PC-3 (cell line): Measurements from ENCODE around the gene APOL6.

Source experiments
- CTCF ChIP-seq: fragments of 300-600 bp; sonication (generic); conservative IDR thresholded peaks from 2 replicates; pipeline ENCODE4 v1.5.1; 2017; ENCODE audit warnings: antibody characterized with exemption, low read depth, mild to moderate bottlenecking, low read length
- EZH2 ChIP-seq: fragments of 300-600 bp; sonication (generic); IDR thresholded peaks from one replicate; pipeline ENCODE4 v1.6.1; 2017; ENCODE audit warnings: antibody characterized with exemption, mild to moderate bottlenecking, low read length; ENCODE audit not compliant: unreplicated experiment

DNA sequence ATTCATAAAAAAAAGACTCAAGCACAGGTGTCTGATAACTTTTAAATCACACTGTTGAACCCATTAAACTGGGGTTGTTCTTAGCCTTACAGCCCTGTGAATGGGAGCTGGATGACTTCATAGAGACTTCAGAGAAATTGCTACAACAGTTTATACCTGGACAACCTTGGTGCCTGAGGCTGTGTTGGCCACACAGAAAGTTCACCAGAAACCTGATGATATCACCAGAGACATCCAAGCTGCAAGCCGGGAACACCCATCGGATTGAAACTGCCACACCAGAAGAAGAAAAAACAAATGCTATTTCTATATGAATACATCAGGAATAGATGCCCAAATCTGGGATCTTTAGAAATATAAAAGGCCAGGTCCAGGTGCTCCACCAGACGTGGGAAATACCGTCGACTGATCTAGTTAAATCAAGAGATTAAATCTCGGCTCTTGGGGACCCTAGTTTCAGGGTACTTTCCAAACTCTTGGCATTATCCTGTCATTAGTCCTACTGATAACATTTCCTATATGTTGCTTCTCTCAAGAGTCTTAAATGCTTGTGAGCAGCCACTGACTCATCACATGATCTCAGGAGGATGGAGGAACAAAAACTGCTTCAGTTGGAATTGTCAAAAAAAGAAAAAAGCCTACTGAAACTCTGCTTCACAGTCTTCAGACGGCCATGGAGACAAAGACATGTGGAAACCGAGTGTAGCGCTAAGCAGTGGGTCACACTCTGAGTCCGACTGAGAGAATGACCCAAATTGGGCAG is 40.8 kb downstream of the APOL6 start:
- TF ChIP-seq EZH2: no peak
- TF ChIP-seq CTCF: no peak
